Upper lobe of left lung (tissue), 4 donors: ENCODE results near the gene EXOSC5.

ENCODE experiments used
- POLR2AphosphoS5 ChIP-seq, 2 donors: sonication (generic); formaldehyde crosslinking; IDR thresholded peaks; one replicate each; pipeline ENCODE4 v1.5.1; 2017; ENCODE audit warnings: antibody characterized with exemption in 2 of 2
- TF ChIP-seq, protein P1 (sequence below), 6 experiments: fragments of 450-650 bp in 4 of 6; fragments of 200-600 bp in 2 of 6; sonication (generic) in 2 of 6; IDR thresholded peaks; one replicate each; pipeline ENCODE4 v1.5.1; 2016 to 2019; ENCODE audit warnings: antibody characterized with exemption in 6 of 6

GRCh38 chr19:41415154-41415571, 18.0 kb upstream of the EXOSC5 start:
- TF ChIP-seq POLR2AphosphoS5 (IDR thresholded peaks at IDR 0.05), result peak; percentile 22 to 36
- TF ChIP-seq, protein P1, sequence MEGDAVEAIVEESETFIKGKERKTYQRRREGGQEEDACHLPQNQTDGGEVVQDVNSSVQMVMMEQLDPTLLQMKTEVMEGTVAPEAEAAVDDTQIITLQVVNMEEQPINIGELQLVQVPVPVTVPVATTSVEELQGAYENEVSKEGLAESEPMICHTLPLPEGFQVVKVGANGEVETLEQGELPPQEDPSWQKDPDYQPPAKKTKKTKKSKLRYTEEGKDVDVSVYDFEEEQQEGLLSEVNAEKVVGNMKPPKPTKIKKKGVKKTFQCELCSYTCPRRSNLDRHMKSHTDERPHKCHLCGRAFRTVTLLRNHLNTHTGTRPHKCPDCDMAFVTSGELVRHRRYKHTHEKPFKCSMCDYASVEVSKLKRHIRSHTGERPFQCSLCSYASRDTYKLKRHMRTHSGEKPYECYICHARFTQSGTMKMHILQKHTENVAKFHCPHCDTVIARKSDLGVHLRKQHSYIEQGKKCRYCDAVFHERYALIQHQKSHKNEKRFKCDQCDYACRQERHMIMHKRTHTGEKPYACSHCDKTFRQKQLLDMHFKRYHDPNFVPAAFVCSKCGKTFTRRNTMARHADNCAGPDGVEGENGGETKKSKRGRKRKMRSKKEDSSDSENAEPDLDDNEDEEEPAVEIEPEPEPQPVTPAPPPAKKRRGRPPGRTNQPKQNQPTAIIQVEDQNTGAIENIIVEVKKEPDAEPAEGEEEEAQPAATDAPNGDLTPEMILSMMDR (IDR thresholded peaks at IDR 0.05), result no peak
